K562 (cell line): ENCODE results near the gene AKAP6. TPM values are rescaled to one million over a fixed set of nuclear protein-coding genes. Genes with fewer than 3 reads are reported as not detected.

ENCODE experiments used
- ATAC-seq: fragments of 200-7000 bp; cut with Tn5 transposase; 3 replicates; pipeline ENCODE4 v1.9.1; 2020; ENCODE audit warnings: moderate library complexity
- BruUV-seq: library from RNA; stranded (reverse); fragments of 400-500 nt; replicated peaks from 2 replicates; lab custom pipeline; 2021; lab: Mats Ljungman, UMichigan
- CTCF ChIA-PET: fragments of 300-600 bp; formaldehyde crosslinking; extraction: SDS; loops from one replicate; lab custom pipeline; 2021; ENCODE audit warnings: low intra/inter-chr PET ratio; lab: Yijun Ruan, JAX
- POLR2A ChIA-PET: fragments of 300-600, 350-650 bp; sonication (Branson Sonifier 250); formaldehyde crosslinking; extraction: SDS; loops from one replicate; lab custom pipeline; 2021; ENCODE audit warnings: antibody characterized with exemption, inconsistent platforms; lab: Yijun Ruan, JAX
- DNase-seq, 4 experiments: peaks; one replicate each; pipeline versions ENCODE4 v3.0.0 to v3.0.0-alpha.2; 2011 to 2018; ENCODE audit warnings: low spot score in 3 of 4, mixed read lengths in 3 of 4; ENCODE audit errors: extremely low read depth in 1 of 4
- FAIRE-seq: peaks from 2 replicates; lab custom pipeline; 2011; peaks lifted over from hg19 to GRCh38; lab: Jason Lieb, UNC
- H2AFZ ChIP-seq: 2 replicates; pipeline ENCODE4 v1.6.0; 2011; ENCODE audit warnings: low read depth, low read length, control low read depth, inconsistent platforms
- H3K27ac ChIP-seq: fragments of 200-600 bp; 3 replicates; pipeline ENCODE4 v1.8.0; 2011; ENCODE audit warnings: low read depth, mild to moderate bottlenecking, control low read depth, inconsistent platforms, low read length, moderate library complexity, mixed read lengths; ENCODE audit errors: extremely low read depth
- H3K27me3 ChIP-seq, 2 experiments: fragments of 300-600 bp in 1 of 2; 2 replicates in 1 of 2; 3 replicates in 1 of 2; pipeline versions ENCODE4 v1.6.0 to v1.8.0; 2011; ENCODE audit warnings: inconsistent platforms in 2 of 2, low read length in 2 of 2, mild to moderate bottlenecking in 1 of 2, mixed read lengths in 1 of 2, moderate library complexity in 1 of 2; ENCODE audit not compliant: control insufficient read depth in 2 of 2, insufficient read depth in 2 of 2
- H3K36me3 ChIP-seq: fragments of 300-600 bp; 3 replicates; pipeline ENCODE4 v1.8.0; 2011; ENCODE audit warnings: mild to moderate bottlenecking, low read length, inconsistent platforms; ENCODE audit not compliant: control insufficient read depth, insufficient read depth
- H3K4me1 ChIP-seq, 2 experiments: fragments of 200-600 bp in 1 of 2; replicated peaks in 1 of 2; 2 replicates in 1 of 2; 3 replicates in 1 of 2; pipeline versions ENCODE4 v1.5.1 to v1.8.0; 2011; ENCODE audit warnings: inconsistent platforms in 2 of 2, low read length in 2 of 2, mild to moderate bottlenecking in 1 of 2, mixed read lengths in 1 of 2, moderate library complexity in 1 of 2; ENCODE audit not compliant: control insufficient read depth in 2 of 2, insufficient read depth in 2 of 2
- H3K4me2 ChIP-seq: 2 replicates; pipeline ENCODE4 v1.6.1; 2011; ENCODE audit warnings: low read length, control low read depth, inconsistent platforms, mixed read lengths; ENCODE audit not compliant: insufficient read depth
- H3K4me3 ChIP-seq: fragments of 200-600 bp; sonication (generic), shearing (Covaris generic); 2 replicates; pipeline ENCODE4 v1.5.1; 2016; ENCODE audit warnings: control low read depth, inconsistent platforms
- H3K79me2 ChIP-seq: fragments of 200-600 bp; 3 replicates; pipeline ENCODE4 v1.8.0; 2011; ENCODE audit warnings: low read length, inconsistent platforms; ENCODE audit not compliant: control insufficient read depth, insufficient read depth
- H3K9ac ChIP-seq, 2 experiments: 2 replicates each; pipeline versions ENCODE4 v1.6.0 to v1.6.1; 2011; ENCODE audit warnings: low read depth in 2 of 2, low read length in 2 of 2, control low read depth in 1 of 2, inconsistent platforms in 1 of 2, mild to moderate bottlenecking in 1 of 2, mixed read lengths in 1 of 2; ENCODE audit not compliant: insufficient read depth in 1 of 2
- H3K9me1 ChIP-seq: one replicate; pipeline ENCODE4 v1.6.0; 2011; ENCODE audit warnings: inconsistent platforms, mild to moderate bottlenecking, low read length, moderate library complexity; ENCODE audit not compliant: control insufficient read depth, insufficient read depth
- H3K9me3 ChIP-seq: replicated peaks from 2 replicates; pipeline ENCODE4 v1.5.1; 2011; ENCODE audit warnings: low read depth, low read length, inconsistent platforms; ENCODE audit not compliant: control insufficient read depth, insufficient read depth
- H4K20me1 ChIP-seq: replicated peaks from 2 replicates; pipeline ENCODE4 v1.6.1; 2011; ENCODE audit warnings: low read length, inconsistent platforms, mixed read lengths; ENCODE audit not compliant: control insufficient read depth, insufficient read depth
- BCL6 ChIP-seq: fragments of 250-450 bp; sonication (Bioruptor Pico); IDR thresholded peaks from 2 replicates; pipeline ENCODE4 v1.4.0; 2020
- CTBP1 ChIP-seq: fragments of 450-650 bp; IDR thresholded peaks from 2 replicates; pipeline ENCODE4 v1.6.1; 2016; ENCODE audit warnings: borderline replicate concordance
- ELF4 ChIP-seq: fragments of 450-650 bp; formaldehyde crosslinking; IDR thresholded peaks from 2 replicates; pipeline ENCODE4 v1.4.0; 2022; ENCODE audit warnings: missing genetic modification characterization
- FIP1L1 ChIP-seq: fragments of 200-400 bp; formaldehyde crosslinking; IDR thresholded peaks from 2 replicates; pipeline ENCODE4 v1.6.1; 2018; ENCODE audit warnings: mild to moderate bottlenecking, low read depth, low read length; ENCODE audit not compliant: poor library complexity, severe bottlenecking
- HMGN3 ChIP-seq: IDR thresholded peaks from 2 replicates; pipeline ENCODE4 v1.6.1; 2011; ENCODE audit warnings: borderline replicate concordance, low read depth, mild to moderate bottlenecking, mixed read lengths, low read length; ENCODE audit not compliant: insufficient read length; ENCODE audit errors: extremely low read depth
- HSF4 ChIP-seq: fragments of 250-450 bp; sonication (Bioruptor Pico); IDR thresholded peaks from 2 replicates; pipeline ENCODE4 v2.1.2; 2022; ENCODE audit warnings: mild to moderate bottlenecking, moderate library complexity, borderline replicate concordance
- MTF1 ChIP-seq: fragments of 250-450 bp; sonication (Bioruptor Pico); IDR thresholded peaks from 2 replicates; pipeline ENCODE4 v1.9.0; 2021; ENCODE audit warnings: moderate library complexity, mild to moderate bottlenecking, inconsistent platforms, borderline replicate concordance
- NR2F6 ChIP-seq: fragments of 450-650 bp; formaldehyde crosslinking; IDR thresholded peaks from 2 replicates; pipeline ENCODE4 v1.4.0; 2020; ENCODE audit warnings: mild to moderate bottlenecking
- POLR3G ChIP-seq: IDR thresholded peaks from 2 replicates; pipeline ENCODE4 v1.6.1; 2011; ENCODE audit not compliant: insufficient read length, insufficient replicate concordance; ENCODE audit errors: extremely low read depth
- RFX5 ChIP-seq: IDR thresholded peaks from 2 replicates; pipeline ENCODE4 v1.6.1; 2011; ENCODE audit warnings: low read depth, mild to moderate bottlenecking, improper control_type of control experiment, low read length
- TARDBP ChIP-seq: fragments of 450-650 bp; IDR thresholded peaks from 2 replicates; pipeline ENCODE4 v1.6.1; 2016
- ZBED1 ChIP-seq: IDR thresholded peaks from 2 replicates; pipeline ENCODE4 v1.6.1; 2014
- ZNF707 ChIP-seq: fragments of 250-450 bp; sonication (Bioruptor Pico); conservative IDR thresholded peaks from 2 replicates; pipeline ENCODE4 v1.8.0; 2022; ENCODE audit warnings: inconsistent platforms, mild to moderate bottlenecking, moderate library complexity
- ZNF766 ChIP-seq: fragments of 200-800 bp; sonication (Bioruptor generic); conservative IDR thresholded peaks from 2 replicates; pipeline ENCODE4 v1.6.1; 2016; ENCODE audit warnings: missing genetic modification characterization, missing compliant biosample characterization
- ZNF780A ChIP-seq: fragments of 250-450 bp; sonication (Bioruptor Pico); IDR thresholded peaks from 2 replicates; pipeline ENCODE4 v1.5.0; 2021; ENCODE audit warnings: mild to moderate bottlenecking
- WGBS: fragments of 100-300 bp; shearing (Covaris generic); methylation state at CpG from one replicate; pipeline ENCODE4 v1.1.6; 2016; ENCODE audit warnings: low coverage, mixed read lengths; ENCODE audit not compliant: insufficient coverage; ENCODE audit errors: missing lambda C conversion rate; 5-methylcytosine and 5-hydroxymethylcytosine counted together
- in situ Hi-C: fragments of 300-500 bp; cut with MboI; formaldehyde crosslinking; loops from 4 replicates; pipeline ENCODE4 v1.15.0; 2018; ENCODE audit warnings: inconsistent platforms, mixed read lengths
- intact Hi-C: fragments of 100-400 bp; cut with micrococcal nuclease; formaldehyde crosslinking; loops from 2 replicates; pipeline ENCODE4 v1.14.2; 2022
- polyA plus RNA-seq, 8 experiments: library from polyadenylated mRNA; depleted of rRNA in 4 of 8; stranded (reverse) in 5 of 8; unstranded in 3 of 8; fragments of >200 nt; fragmentation: Nextera tagmentation in 2 of 8; fragmentation: Illumina TruSeq in 1 of 8; extraction: Ambion mirVana in 2 of 8; extraction: Trizol in 1 of 8; gene quantifications; 2 replicates each; pipeline versions ENCODE4 v1.2.1 to v1.2.3, GENCODE V29; 2011 to 2014; ENCODE audit warnings: inconsistent platforms in 1 of 8, missing spikeins in 1 of 8
- total RNA-seq, 7 experiments: library from RNA; depleted of rRNA in 6 of 7; stranded (reverse); fragments of >200 nt in 6 of 7; fragmentation: Illumina TruSeq in 2 of 7; extraction: Trizol in 2 of 7; gene quantifications; 2 replicates each; pipeline versions ENCODE4 v1.2.1 to v1.2.3, GENCODE V29; 2011 to 2021; ENCODE audit warnings: low replicate concordance in 1 of 7
- TF ChIP-seq, protein P1 (sequence below): fragments of 250-450 bp; sonication (Bioruptor Pico); IDR thresholded peaks from 2 replicates; pipeline ENCODE4 v1.8.0; 2022; ENCODE audit warnings: moderate library complexity, mild to moderate bottlenecking, inconsistent platforms
- TF ChIP-seq, protein P2 (sequence below): sonication (generic); formaldehyde crosslinking; IDR thresholded peaks from 2 replicates; pipeline ENCODE4 v1.8.1; 2023; ENCODE audit warnings: missing genetic modification reagents, mild to moderate bottlenecking, borderline replicate concordance
- TF ChIP-seq, protein P3 (sequence below): fragments of 250-450 bp; sonication (Bioruptor Pico); IDR thresholded peaks from 2 replicates; pipeline ENCODE4 v1.4.0; 2020

AKAP6 gene
- total and polyA plus RNA-seq, 9 of the 15 experiments (the other 6 are each of a cell fraction or from before 2014, with no cell fraction given) = 0.03 to 1.7 (median 0.48) TPM

DNA sequence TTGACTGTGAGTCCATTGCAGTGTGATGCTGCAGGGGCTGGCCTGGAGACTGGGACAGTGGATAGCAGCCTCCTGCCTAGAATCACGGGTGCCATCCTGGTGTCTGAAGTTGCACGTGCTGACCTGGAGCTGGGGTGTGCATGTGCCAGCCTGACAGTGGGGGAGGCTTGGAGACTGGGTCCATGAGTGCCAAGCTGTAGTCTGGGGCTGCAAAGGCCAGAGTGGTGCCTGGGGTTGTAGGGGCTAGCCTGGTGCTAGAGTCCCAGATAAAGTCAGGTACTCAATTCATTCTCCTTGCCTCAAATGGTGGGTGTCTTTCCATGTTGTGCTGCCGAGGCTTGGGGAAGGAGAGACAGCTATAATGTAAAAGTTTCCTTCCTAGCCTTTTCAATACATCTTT lies 427.7 kb downstream of the AKAP6 start:
- no TSS peak for BruUV-seq
- no peaks in the 10 kb centered on the region for H3K9me3 ChIP-seq
- ChIA-PET CTCF (no interaction called here), POLR2A (no interaction called here)
- no peaks in the 10 kb centered on the region for H3K27me3 ChIP-seq
- H2AFZ ChIP-seq = no peak overlapping the region
- WGBS = 0% methylated on average over 2 of the region's 3 CpGs
- in situ Hi-C loops (no loop called here), intact Hi-C loops (no loop called here)
- FAIRE-seq (no peak), ATAC-seq (no peak), DNase-seq (no peak)
- H3K4me2 ChIP-seq = no peak overlapping the region
- H3K4me3 ChIP-seq = no peak overlapping the region
- no peak for TF ChIP-seq ZNF707 (CRISPR knock-in tag)
- TF ChIP-seq ELF4 (CRISPR knock-in tag) = no peak
- TF ChIP-seq RFX5 = no peak
- TF ChIP-seq, protein P1, sequence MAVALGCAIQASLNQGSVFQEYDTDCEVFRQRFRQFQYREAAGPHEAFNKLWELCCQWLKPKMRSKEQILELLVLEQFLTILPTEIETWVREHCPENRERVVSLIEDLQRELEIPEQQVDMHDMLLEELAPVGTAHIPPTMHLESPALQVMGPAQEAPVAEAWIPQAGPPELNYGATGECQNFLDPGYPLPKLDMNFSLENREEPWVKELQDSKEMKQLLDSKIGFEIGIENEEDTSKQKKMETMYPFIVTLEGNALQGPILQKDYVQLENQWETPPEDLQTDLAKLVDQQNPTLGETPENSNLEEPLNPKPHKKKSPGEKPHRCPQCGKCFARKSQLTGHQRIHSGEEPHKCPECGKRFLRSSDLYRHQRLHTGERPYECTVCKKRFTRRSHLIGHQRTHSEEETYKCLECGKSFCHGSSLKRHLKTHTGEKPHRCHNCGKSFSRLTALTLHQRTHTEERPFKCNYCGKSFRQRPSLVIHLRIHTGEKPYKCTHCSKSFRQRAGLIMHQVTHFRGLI (CRISPR knock-in tag) = no peak
- no peak for TF ChIP-seq HSF4 (CRISPR knock-in tag)
- no peak for TF ChIP-seq ZNF780A (CRISPR knock-in tag)
- no peak for TF ChIP-seq POLR3G
- no peak for TF ChIP-seq TARDBP
- TF ChIP-seq HMGN3 = no peak
- no peak for TF ChIP-seq FIP1L1
- TF ChIP-seq NR2F6 (CRISPR knock-in tag) = no peak
- TF ChIP-seq ZNF766 (CRISPR knock-in tag) = no peak
- no peak for TF ChIP-seq ZBED1
- TF ChIP-seq, protein P2, sequence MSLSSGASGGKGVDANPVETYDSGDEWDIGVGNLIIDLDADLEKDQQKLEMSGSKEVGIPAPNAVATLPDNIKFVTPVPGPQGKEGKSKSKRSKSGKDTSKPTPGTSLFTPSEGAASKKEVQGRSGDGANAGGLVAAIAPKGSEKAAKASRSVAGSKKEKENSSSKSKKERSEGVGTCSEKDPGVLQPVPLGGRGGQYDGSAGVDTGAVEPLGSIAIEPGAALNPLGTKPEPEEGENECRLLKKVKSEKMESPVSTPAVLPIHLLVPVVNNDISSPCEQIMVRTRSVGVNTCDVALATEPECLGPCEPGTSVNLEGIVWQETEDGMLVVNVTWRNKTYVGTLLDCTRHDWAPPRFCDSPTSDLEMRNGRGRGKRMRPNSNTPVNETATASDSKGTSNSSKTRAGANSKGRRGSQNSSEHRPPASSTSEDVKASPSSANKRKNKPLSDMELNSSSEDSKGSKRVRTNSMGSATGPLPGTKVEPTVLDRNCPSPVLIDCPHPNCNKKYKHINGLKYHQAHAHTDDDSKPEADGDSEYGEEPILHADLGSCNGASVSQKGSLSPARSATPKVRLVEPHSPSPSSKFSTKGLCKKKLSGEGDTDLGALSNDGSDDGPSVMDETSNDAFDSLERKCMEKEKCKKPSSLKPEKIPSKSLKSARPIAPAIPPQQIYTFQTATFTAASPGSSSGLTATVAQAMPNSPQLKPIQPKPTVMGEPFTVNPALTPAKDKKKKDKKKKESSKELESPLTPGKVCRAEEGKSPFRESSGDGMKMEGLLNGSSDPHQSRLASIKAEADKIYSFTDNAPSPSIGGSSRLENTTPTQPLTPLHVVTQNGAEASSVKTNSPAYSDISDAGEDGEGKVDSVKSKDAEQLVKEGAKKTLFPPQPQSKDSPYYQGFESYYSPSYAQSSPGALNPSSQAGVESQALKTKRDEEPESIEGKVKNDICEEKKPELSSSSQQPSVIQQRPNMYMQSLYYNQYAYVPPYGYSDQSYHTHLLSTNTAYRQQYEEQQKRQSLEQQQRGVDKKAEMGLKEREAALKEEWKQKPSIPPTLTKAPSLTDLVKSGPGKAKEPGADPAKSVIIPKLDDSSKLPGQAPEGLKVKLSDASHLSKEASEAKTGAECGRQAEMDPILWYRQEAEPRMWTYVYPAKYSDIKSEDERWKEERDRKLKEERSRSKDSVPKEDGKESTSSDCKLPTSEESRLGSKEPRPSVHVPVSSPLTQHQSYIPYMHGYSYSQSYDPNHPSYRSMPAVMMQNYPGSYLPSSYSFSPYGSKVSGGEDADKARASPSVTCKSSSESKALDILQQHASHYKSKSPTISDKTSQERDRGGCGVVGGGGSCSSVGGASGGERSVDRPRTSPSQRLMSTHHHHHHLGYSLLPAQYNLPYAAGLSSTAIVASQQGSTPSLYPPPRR (CRISPR knock-in tag) = no peak
- no peak for TF ChIP-seq MTF1 (CRISPR knock-in tag)
- TF ChIP-seq CTBP1 = no peak
- TF ChIP-seq, protein P3, sequence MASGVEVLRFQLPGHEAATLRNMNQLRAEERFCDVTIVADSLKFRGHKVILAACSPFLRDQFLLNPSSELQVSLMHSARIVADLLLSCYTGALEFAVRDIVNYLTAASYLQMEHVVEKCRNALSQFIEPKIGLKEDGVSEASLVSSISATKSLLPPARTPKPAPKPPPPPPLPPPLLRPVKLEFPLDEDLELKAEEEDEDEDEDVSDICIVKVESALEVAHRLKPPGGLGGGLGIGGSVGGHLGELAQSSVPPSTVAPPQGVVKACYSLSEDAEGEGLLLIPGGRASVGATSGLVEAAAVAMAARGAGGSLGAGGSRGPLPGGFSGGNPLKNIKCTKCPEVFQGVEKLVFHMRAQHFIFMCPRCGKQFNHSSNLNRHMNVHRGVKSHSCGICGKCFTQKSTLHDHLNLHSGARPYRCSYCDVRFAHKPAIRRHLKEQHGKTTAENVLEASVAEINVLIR (CRISPR knock-in tag) = no peak
- no peak for TF ChIP-seq BCL6 (CRISPR knock-in tag)
- no peaks in the 10 kb centered on the region for H3K36me3 ChIP-seq
- H3K79me2 ChIP-seq = no peaks in the 10 kb centered on the region
- H3K9ac ChIP-seq = no peak overlapping the region
- no peaks in the 10 kb centered on the region for H4K20me1 ChIP-seq
- H3K4me1 ChIP-seq = no peaks in the 10 kb centered on the region
- H3K27ac ChIP-seq = no peak overlapping the region
- H3K9me1 ChIP-seq = no peaks in the 10 kb centered on the region
